GM12873 (cell line): ENCODE measurements around the gene LRRC36.

Experiments used
- TF ChIP-seq, protein P1 (sequence below): IDR thresholded peaks from 2 replicates; pipeline ENCODE4 v1.5.1; 2012; ENCODE audit warnings: low read depth, mild to moderate bottlenecking, moderate library complexity, low read length, control low read depth; ENCODE audit not compliant: insufficient read depth; ENCODE audit errors: missing control alignments

The LRRC36 gene

DNA sequence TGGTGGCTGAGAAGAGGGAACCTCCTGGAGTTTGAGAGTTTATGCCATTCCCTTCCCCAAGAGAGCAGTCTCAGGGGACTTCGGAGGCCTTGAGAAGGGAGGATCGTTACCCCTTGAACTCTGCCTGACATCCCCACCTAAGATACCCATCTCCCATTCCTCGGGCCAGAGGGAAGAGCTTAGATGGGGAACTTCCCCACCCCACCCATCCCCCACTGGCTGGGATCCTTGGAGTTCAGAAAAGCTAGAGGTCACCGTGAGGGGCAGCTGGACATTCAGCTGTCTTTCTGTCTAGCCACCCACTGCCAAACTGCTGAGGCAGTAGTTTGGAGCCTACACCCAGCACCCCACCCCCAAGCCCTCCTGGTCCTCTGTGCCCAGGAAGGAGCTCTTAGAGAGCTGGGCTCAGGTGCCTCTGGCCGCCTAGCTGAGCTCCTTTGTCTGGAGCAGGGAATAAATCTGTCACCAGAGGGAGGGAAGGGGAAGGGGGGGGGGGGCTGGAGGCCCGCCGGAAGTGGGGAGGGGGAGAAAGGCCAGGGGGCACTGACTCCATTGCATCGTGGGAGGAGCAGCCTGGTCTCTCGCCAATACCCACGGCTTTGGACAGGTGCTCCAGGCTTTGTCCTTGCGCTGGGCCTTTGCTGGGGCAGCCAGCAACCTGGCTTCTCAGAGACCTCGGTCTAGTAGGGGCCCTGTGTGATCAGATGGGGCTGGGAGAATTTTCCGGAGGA, 105.3 kb downstream of the LRRC36 start:
- TF ChIP-seq, protein P1, sequence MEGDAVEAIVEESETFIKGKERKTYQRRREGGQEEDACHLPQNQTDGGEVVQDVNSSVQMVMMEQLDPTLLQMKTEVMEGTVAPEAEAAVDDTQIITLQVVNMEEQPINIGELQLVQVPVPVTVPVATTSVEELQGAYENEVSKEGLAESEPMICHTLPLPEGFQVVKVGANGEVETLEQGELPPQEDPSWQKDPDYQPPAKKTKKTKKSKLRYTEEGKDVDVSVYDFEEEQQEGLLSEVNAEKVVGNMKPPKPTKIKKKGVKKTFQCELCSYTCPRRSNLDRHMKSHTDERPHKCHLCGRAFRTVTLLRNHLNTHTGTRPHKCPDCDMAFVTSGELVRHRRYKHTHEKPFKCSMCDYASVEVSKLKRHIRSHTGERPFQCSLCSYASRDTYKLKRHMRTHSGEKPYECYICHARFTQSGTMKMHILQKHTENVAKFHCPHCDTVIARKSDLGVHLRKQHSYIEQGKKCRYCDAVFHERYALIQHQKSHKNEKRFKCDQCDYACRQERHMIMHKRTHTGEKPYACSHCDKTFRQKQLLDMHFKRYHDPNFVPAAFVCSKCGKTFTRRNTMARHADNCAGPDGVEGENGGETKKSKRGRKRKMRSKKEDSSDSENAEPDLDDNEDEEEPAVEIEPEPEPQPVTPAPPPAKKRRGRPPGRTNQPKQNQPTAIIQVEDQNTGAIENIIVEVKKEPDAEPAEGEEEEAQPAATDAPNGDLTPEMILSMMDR: no peak

DNA sequence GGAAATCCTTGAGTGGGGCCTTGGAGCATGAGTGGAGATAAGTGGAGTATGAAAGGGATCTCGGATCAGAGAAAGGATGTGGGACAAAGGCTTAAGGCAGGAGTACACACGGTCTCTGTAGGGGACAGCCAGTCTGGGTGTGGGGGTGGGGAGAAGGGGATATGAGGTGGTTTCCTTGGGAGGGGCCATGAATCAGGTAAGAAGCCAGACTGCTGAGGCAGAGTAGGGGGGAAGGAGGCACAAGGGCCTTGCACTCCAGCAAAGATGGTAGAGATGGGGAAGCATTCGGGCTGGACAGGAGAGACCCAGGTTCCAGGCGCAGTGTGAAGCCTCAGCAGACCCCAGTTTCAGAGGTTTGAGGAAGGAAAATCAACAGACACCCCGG, 105.9 kb downstream of the LRRC36 start:
- TF ChIP-seq, protein P1: no peak

DNA sequence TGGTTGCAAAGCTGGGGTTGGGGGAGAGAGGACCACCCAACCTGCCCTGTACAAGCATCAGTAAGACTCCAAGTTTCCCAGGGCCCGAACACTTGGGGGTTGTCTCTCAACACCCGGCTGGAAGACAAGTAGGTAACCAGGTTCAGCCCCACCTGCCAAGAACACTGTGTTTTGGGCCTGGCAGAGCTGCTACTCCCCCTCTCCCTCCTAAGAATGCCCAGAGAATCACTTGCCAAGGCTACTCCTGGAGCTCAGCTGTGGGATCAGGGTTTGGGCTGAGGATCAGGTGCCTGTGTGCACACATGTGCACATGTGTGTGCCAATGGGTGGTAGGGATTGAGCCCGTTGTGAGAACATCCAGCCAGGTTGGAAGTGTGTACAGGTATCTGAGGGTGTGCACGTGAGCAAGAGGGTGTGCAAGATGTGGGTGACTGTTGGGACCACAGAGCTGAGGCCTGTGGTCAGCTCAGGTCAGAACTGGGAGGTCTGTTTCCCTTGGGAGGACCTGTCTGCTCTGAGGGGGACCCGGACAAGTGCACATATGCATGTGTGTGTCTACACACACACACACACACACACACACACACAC, 106.6 kb downstream of the LRRC36 start:
- TF ChIP-seq, protein P1: no peak
